ENCODE measurements around the gene SIRT7.
A peak's percentile ranks its signal among the peaks of the same experiment; 100 is the strongest.

The SIRT7 gene

GRCh38 chr17:81912441-81913309, 5.3 kb downstream of the SIRT7 start:
- TF ChIP-seq POLR2AphosphoS5 (IDR thresholded peaks at IDR 0.05; ENCODE audit: low read depth, low read length) (no peak), POLR2A (IDR thresholded peaks at IDR 0.05; ENCODE audit: low read depth, low read length) (no peak), TAF1 (IDR thresholded peaks at IDR 0.05; ENCODE audit: low read depth, low read length) (no peak)
- DNase-seq (ENCODE audit: insufficient read length, low spot score) (no peak), FAIRE-seq (no peak)

DNA sequence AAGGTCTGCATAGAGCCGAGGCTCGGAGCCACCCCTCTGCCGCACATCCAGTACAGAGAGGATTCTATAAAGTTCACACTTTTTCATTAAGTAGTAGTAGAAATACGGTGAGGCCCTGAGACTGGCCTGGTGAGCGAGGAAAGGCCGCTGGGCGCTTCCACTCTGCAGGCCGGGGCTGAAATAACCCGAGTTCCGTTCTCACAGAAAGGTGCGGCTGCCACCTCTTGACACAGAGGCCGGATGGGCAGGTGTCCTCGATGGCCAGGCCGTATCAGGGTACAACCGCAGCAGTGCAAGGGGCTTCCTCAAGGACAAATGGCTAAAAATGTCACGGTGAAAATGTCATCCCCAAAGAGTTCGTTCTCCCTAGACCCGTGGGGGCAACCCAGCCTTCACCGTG, 6.0 kb downstream of the SIRT7 start:
- TF ChIP-seq PAX5 (IDR thresholded peaks at IDR 0.05; ENCODE audit: insufficient read depth, low read length, severe bottlenecking) (no peak), POU2F2 (IDR thresholded peaks at IDR 0.05; ENCODE audit: low read depth, low read length) (0 out of 2 replicates have a peak, but pooled peaks have one; percentile 39)
- FAIRE-seq: no peak
- DNase-seq (ENCODE audit: insufficient read length, low spot score): no peak

GRCh38 chr17:81911277-81911961, 6.6 kb downstream of the SIRT7 start, which contains the start of gene PCYT2:
Gene PCYT2, minus strand, starts transcription at chr17:81911399. Its CDS starts 44 bp downstream, at chr17:81911355.
- TF ChIP-seq SPI1 (IDR thresholded peaks at IDR 0.05; ENCODE audit: low read depth, low read length): no peak
- TF ChIP-seq PAX5 (IDR thresholded peaks at IDR 0.05; ENCODE audit: insufficient read depth, low read length, severe bottlenecking): peak; percentile 74
- TF ChIP-seq TAF1 (IDR thresholded peaks at IDR 0.05; ENCODE audit: low read depth, low read length): no peak
- FAIRE-seq (peak; percentile 94), DNase-seq (ENCODE audit: insufficient read length, low spot score) (peak; percentile 100)

DNA sequence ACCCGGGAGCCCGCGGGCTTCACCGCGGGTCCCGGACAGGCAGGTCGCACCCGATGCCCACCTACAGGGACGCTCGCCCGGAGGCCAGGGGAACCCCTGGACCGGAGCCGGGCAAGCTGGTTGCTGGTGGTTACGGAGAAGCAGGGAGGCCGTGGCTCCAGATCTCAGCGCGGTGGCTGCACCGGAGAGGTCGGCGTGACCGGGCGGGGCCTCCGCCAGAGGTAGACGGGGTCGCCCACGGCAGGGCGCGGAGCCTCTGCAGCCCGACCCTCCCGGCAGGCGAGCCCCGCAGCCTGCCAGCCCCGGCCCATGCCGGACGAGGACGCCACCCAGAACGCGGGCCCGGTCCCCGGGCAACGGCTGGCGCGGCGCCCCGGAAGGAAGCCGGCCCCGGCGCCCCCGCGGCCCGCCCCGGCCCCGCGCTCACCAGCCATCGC, 7.1 kb downstream of the SIRT7 start:
- FAIRE-seq (peak; percentile 80), DNase-seq (ENCODE audit: insufficient read length, low spot score) (no peak)
- no peak for TF ChIP-seq POLR2A (IDR thresholded peaks at IDR 0.05; ENCODE audit: low read depth, low read length)
- no peak for TF ChIP-seq PAX5 (IDR thresholded peaks at IDR 0.05; ENCODE audit: insufficient read depth, low read length, severe bottlenecking)

GRCh38 chr17:81909966-81910839, 7.8 kb downstream of the SIRT7 start:
- FAIRE-seq (peak; percentile 54), DNase-seq (ENCODE audit: insufficient read length, low spot score) (no peak)
- no peak for TF ChIP-seq SPI1 (IDR thresholded peaks at IDR 0.05; ENCODE audit: low read depth, low read length)
- no peak for TF ChIP-seq TAF1 (IDR thresholded peaks at IDR 0.05; ENCODE audit: low read depth, low read length)
- no peak for TF ChIP-seq POLR2A (IDR thresholded peaks at IDR 0.05; ENCODE audit: low read depth, low read length)
- TF ChIP-seq PAX5 (IDR thresholded peaks at IDR 0.05; ENCODE audit: insufficient read depth, low read length, severe bottlenecking): no peak
- no peak for TF ChIP-seq POU2F2 (IDR thresholded peaks at IDR 0.05; ENCODE audit: low read depth, low read length)
- no peak for TF ChIP-seq POLR2AphosphoS5 (IDR thresholded peaks at IDR 0.05; ENCODE audit: low read depth, low read length)

- no peak for FAIRE-seq
- DNase-seq (ENCODE audit: insufficient read length, low spot score): no peak
These were observed 8.7 kb downstream of the SIRT7 start for GRCh38 chr17:81909231-81909630.

DNA sequence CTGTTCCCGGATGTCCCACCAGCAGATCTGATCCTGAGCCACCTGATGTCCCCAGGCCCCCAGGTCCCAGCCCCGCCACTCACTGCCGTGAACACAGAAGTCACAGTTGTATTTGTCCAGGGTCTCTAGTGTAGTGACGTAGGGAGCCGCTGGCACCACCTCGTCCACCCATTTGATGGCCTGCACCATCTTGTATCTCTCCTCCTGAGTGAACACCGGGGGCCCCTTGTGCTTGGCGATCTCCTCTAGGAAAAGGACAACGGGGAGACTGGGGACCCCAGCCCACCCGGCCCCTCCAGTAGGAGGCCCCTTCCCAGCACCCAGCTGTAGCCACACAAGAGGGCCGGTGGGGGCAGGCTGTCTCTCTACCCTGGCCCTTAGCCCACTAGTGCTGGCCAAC, 9.2 kb downstream of the SIRT7 start:
- FAIRE-seq (no peak), DNase-seq (ENCODE audit: insufficient read length, low spot score) (no peak)
- TF ChIP-seq TAF1 (IDR thresholded peaks at IDR 0.05; ENCODE audit: low read depth, low read length) (no peak), SPI1 (IDR thresholded peaks at IDR 0.05; ENCODE audit: low read depth, low read length) (no peak), POU2F2 (IDR thresholded peaks at IDR 0.05; ENCODE audit: low read depth, low read length) (no peak), PAX5 (IDR thresholded peaks at IDR 0.05; ENCODE audit: insufficient read depth, low read length, severe bottlenecking) (no peak), POLR2A (IDR thresholded peaks at IDR 0.05; ENCODE audit: low read depth, low read length) (no peak), POLR2AphosphoS5 (IDR thresholded peaks at IDR 0.05; ENCODE audit: low read depth, low read length) (no peak)

More at GRCh38 chr17:81909231-81909630, 8.7 kb downstream of the SIRT7 start:
- TF ChIP-seq POLR2AphosphoS5 (IDR thresholded peaks at IDR 0.05; ENCODE audit: low read depth, low read length) (no peak), POLR2A (IDR thresholded peaks at IDR 0.05; ENCODE audit: low read depth, low read length) (no peak)

DNA sequence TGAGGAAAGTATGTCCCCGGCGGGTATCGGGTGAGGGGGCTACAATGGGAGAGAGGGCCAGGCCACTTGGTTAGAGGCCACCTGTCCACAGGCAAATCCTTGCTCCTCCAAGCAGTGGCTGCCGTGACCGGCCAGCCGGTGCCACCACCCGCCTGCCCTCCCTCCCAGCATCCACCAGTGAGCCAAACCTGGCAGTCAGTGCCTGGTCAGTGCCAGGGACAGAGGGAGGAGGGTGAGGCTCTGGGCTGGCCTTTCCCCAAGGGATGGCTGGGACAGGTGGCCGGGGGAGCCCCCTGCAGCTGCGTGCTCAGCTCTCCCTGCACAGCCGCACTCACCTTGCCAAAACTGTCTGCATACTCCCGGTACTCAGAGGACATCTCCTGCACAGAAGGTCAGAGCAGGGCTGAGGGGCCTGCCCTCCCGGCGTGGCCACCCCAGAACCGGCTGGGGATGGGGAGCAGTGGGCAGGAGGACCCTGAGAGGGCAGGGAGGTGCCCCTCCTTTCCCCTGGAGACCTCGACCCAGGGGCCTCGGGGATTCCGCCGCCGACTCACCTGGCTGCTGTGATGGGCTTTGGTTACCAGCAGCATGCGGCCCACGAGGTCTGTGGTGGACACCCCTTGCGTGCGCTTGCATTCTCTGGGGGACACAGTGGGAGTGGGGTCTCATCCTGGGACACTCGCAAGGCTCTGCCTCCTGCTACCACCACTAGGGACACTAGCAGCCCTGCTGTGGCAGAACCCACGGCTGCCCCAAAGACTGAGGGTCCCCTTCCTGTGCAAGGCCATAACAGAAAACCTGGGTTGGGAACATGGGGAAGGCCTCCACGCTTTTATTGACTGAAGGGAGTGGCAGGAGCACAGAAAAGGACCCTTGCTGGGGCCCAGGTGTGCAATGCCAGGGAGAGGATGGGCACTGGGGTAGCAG, 10.5 kb downstream of the SIRT7 start:
- no peak for TF ChIP-seq SPI1 (IDR thresholded peaks at IDR 0.05; ENCODE audit: low read depth, low read length)
- no peak for TF ChIP-seq POLR2A (IDR thresholded peaks at IDR 0.05; ENCODE audit: low read depth, low read length)
- no peak for TF ChIP-seq TAF1 (IDR thresholded peaks at IDR 0.05; ENCODE audit: low read depth, low read length)
- TF ChIP-seq POU2F2 (IDR thresholded peaks at IDR 0.05; ENCODE audit: low read depth, low read length): no peak
- DNase-seq (ENCODE audit: insufficient read length, low spot score): no peak
- no peak for FAIRE-seq

All from GM12891 (cell line).